ENCODE results near the gene GRB2.
"Not testable (repeated sequence)": the region's sequence is repeated elsewhere in the genome, so short reads cannot be mapped to it uniquely, and the experiment has no call there.

Gene GRB2

GRCh38 chr17:75394332-75394918 lies 11.1 kb downstream of the GRB2 start:
- Histone ChIP-seq H3K9ac (ENCODE audit: low read depth, low read length) (peak overlapping the region; percentile 91), H3K36me3 (ENCODE audit: control insufficient read depth, insufficient read depth, low read length) (no peaks in the 10 kb centered on the region), H3K9me3 (ENCODE audit: control insufficient read depth, insufficient read depth, low read length) (no peaks in the 10 kb centered on the region), H3K4me1 (ENCODE audit: control insufficient read depth, insufficient read depth, low read length) (peaks cover 14% of the 10 kb centered on the region), H3K27me3 (ENCODE audit: control insufficient read depth, insufficient read depth, low read length) (no peaks in the 10 kb centered on the region), H3K4me3 (ENCODE audit: low read depth, low read length) (peak overlapping the region; percentile 96)

- Histone ChIP-seq H3K4me1 (ENCODE audit: control insufficient read depth, insufficient read depth, low read length) (peaks cover 14% of the 10 kb centered on the region), H3K27me3 (ENCODE audit: control insufficient read depth, insufficient read depth, low read length) (no peaks in the 10 kb centered on the region), H3K4me3 (ENCODE audit: low read depth, low read length) (peak overlapping the region; percentile 96), H3K9me3 (ENCODE audit: control insufficient read depth, insufficient read depth, low read length) (no peaks in the 10 kb centered on the region), H3K9ac (ENCODE audit: low read depth, low read length) (peak overlapping the region; percentile 91), H3K36me3 (ENCODE audit: control insufficient read depth, insufficient read depth, low read length) (no peaks in the 10 kb centered on the region)
Observed at GRCh38 chr17:75393523-75394331, 11.8 kb downstream of the GRB2 start.

GRCh38 chr17:75392559-75392958 lies 12.9 kb downstream of the GRB2 start:
- H3K4me3 ChIP-seq (ENCODE audit: low read depth, low read length), result peak overlapping the region; percentile 80
- no peaks in the 10 kb centered on the region for H3K27me3 ChIP-seq (ENCODE audit: control insufficient read depth, insufficient read depth, low read length)
- no peak overlapping the region for H3K9ac ChIP-seq (ENCODE audit: low read depth, low read length)
- no peaks in the 10 kb centered on the region for H3K9me3 ChIP-seq (ENCODE audit: control insufficient read depth, insufficient read depth, low read length)
- H3K36me3 ChIP-seq (ENCODE audit: control insufficient read depth, insufficient read depth, low read length), result no peaks in the 10 kb centered on the region
- H3K4me1 ChIP-seq (ENCODE audit: control insufficient read depth, insufficient read depth, low read length), result peaks cover 14% of the 10 kb centered on the region

- H3K4me1 ChIP-seq (ENCODE audit: control insufficient read depth, insufficient read depth, low read length), result peaks cover 14% of the 10 kb centered on the region
- no peak overlapping the region for H3K9ac ChIP-seq (ENCODE audit: low read depth, low read length)
- H3K27me3 ChIP-seq (ENCODE audit: control insufficient read depth, insufficient read depth, low read length), result no peaks in the 10 kb centered on the region
- H3K36me3 ChIP-seq (ENCODE audit: control insufficient read depth, insufficient read depth, low read length), result no peaks in the 10 kb centered on the region
- H3K4me3 ChIP-seq (ENCODE audit: low read depth, low read length), result no peak overlapping the region
- no peaks in the 10 kb centered on the region for H3K9me3 ChIP-seq (ENCODE audit: control insufficient read depth, insufficient read depth, low read length)
Observed at GRCh38 chr17:75390982-75391381, 14.5 kb downstream of the GRB2 start.

- no peaks in the 10 kb centered on the region for H3K27me3 ChIP-seq (ENCODE audit: control insufficient read depth, insufficient read depth, low read length)
- H3K4me3 ChIP-seq (ENCODE audit: low read depth, low read length), result no peak overlapping the region
- peaks cover 14% of the 10 kb centered on the region for H3K4me1 ChIP-seq (ENCODE audit: control insufficient read depth, insufficient read depth, low read length)
- no peaks in the 10 kb centered on the region for H3K9me3 ChIP-seq (ENCODE audit: control insufficient read depth, insufficient read depth, low read length)
- H3K36me3 ChIP-seq (ENCODE audit: control insufficient read depth, insufficient read depth, low read length), result no peaks in the 10 kb centered on the region
- H3K9ac ChIP-seq (ENCODE audit: low read depth, low read length), result no peak overlapping the region
Observed at GRCh38 chr17:75388476-75389030, 16.9 kb downstream of the GRB2 start.

- H3K9me3 ChIP-seq (ENCODE audit: control insufficient read depth, insufficient read depth, low read length), result no peaks in the 10 kb centered on the region
Observed at GRCh38 chr17:75387771-75388170, 17.7 kb downstream of the GRB2 start.

GRCh38 chr17:75386430-75386829 lies 19.0 kb downstream of the GRB2 start:
- H3K9ac ChIP-seq (ENCODE audit: low read depth, low read length), result no peak overlapping the region
- H3K36me3 ChIP-seq (ENCODE audit: control insufficient read depth, insufficient read depth, low read length), result no peaks in the 10 kb centered on the region

More at GRCh38 chr17:75387771-75388170, 17.7 kb downstream of the GRB2 start:
- Histone ChIP-seq H3K27me3 (ENCODE audit: control insufficient read depth, insufficient read depth, low read length) (no peaks in the 10 kb centered on the region), H3K4me3 (ENCODE audit: low read depth, low read length) (no peak overlapping the region), H3K9ac (ENCODE audit: low read depth, low read length) (no peak overlapping the region), H3K4me1 (ENCODE audit: control insufficient read depth, insufficient read depth, low read length) (peaks cover 15% of the 10 kb centered on the region), H3K36me3 (ENCODE audit: control insufficient read depth, insufficient read depth, low read length) (no peaks in the 10 kb centered on the region)

GRCh38 chr17:75384751-75385150 lies 20.7 kb downstream of the GRB2 start:
- Histone ChIP-seq H3K9ac (ENCODE audit: low read depth, low read length) (no peak overlapping the region), H3K4me3 (ENCODE audit: low read depth, low read length) (no peak overlapping the region), H3K36me3 (ENCODE audit: control insufficient read depth, insufficient read depth, low read length) (no peaks in the 10 kb centered on the region), H3K4me1 (ENCODE audit: control insufficient read depth, insufficient read depth, low read length) (peaks cover 10% of the 10 kb centered on the region), H3K27me3 (ENCODE audit: control insufficient read depth, insufficient read depth, low read length) (no peaks in the 10 kb centered on the region), H3K9me3 (ENCODE audit: control insufficient read depth, insufficient read depth, low read length) (no peaks in the 10 kb centered on the region)

More at GRCh38 chr17:75386430-75386829, 19.0 kb downstream of the GRB2 start:
- Histone ChIP-seq H3K9me3 (ENCODE audit: control insufficient read depth, insufficient read depth, low read length) (no peaks in the 10 kb centered on the region), H3K4me1 (ENCODE audit: control insufficient read depth, insufficient read depth, low read length) (peaks cover 8% of the 10 kb centered on the region), H3K27me3 (ENCODE audit: control insufficient read depth, insufficient read depth, low read length) (no peaks in the 10 kb centered on the region), H3K4me3 (ENCODE audit: low read depth, low read length) (no peak overlapping the region)

- peaks cover 10% of the 10 kb centered on the region for H3K4me1 ChIP-seq (ENCODE audit: control insufficient read depth, insufficient read depth, low read length)
- no peaks in the 10 kb centered on the region for H3K36me3 ChIP-seq (ENCODE audit: control insufficient read depth, insufficient read depth, low read length)
- no peak overlapping the region for H3K4me3 ChIP-seq (ENCODE audit: low read depth, low read length)
- H3K9me3 ChIP-seq (ENCODE audit: control insufficient read depth, insufficient read depth, low read length), result no peaks in the 10 kb centered on the region
- H3K27me3 ChIP-seq (ENCODE audit: control insufficient read depth, insufficient read depth, low read length), result no peaks in the 10 kb centered on the region
- H3K9ac ChIP-seq (ENCODE audit: low read depth, low read length), result no peak overlapping the region
Observed at GRCh38 chr17:75383842-75384195, 21.7 kb downstream of the GRB2 start.

GRCh38 chr17:75380750-75381149 lies 24.7 kb downstream of the GRB2 start:
- no peaks in the 10 kb centered on the region for H3K27me3 ChIP-seq (ENCODE audit: control insufficient read depth, insufficient read depth, low read length)
- no peak overlapping the region for H3K9ac ChIP-seq (ENCODE audit: low read depth, low read length)
- no peaks in the 10 kb centered on the region for H3K36me3 ChIP-seq (ENCODE audit: control insufficient read depth, insufficient read depth, low read length)
- H3K4me1 ChIP-seq (ENCODE audit: control insufficient read depth, insufficient read depth, low read length), result peaks cover 10% of the 10 kb centered on the region
- no peak overlapping the region for H3K4me3 ChIP-seq (ENCODE audit: low read depth, low read length)
- no peaks in the 10 kb centered on the region for H3K9me3 ChIP-seq (ENCODE audit: control insufficient read depth, insufficient read depth, low read length)

- no peaks in the 10 kb centered on the region for H3K9me3 ChIP-seq (ENCODE audit: control insufficient read depth, insufficient read depth, low read length)
- no peaks in the 10 kb centered on the region for H3K27me3 ChIP-seq (ENCODE audit: control insufficient read depth, insufficient read depth, low read length)
- no peaks in the 10 kb centered on the region for H3K36me3 ChIP-seq (ENCODE audit: control insufficient read depth, insufficient read depth, low read length)
- no peak overlapping the region for H3K9ac ChIP-seq (ENCODE audit: low read depth, low read length)
- no peak overlapping the region for H3K4me3 ChIP-seq (ENCODE audit: low read depth, low read length)
- peaks cover 10% of the 10 kb centered on the region for H3K4me1 ChIP-seq (ENCODE audit: control insufficient read depth, insufficient read depth, low read length)
Observed at GRCh38 chr17:75380315-75380714, 25.2 kb downstream of the GRB2 start.

- H3K9ac ChIP-seq (ENCODE audit: low read depth, low read length); H3K4me3 ChIP-seq (ENCODE audit: low read depth, low read length); H3K9me3 ChIP-seq (ENCODE audit: control insufficient read depth, insufficient read depth, low read length); H3K36me3 ChIP-seq (ENCODE audit: control insufficient read depth, insufficient read depth, low read length); H3K27me3 ChIP-seq (ENCODE audit: control insufficient read depth, insufficient read depth, low read length): not testable (repeated sequence)
- peaks cover 10% of the 10 kb centered on the region for H3K4me1 ChIP-seq (ENCODE audit: control insufficient read depth, insufficient read depth, low read length)
Observed at GRCh38 chr17:75379426-75379825, 26.1 kb downstream of the GRB2 start.
